GM19351 (cell line): Measurements from ENCODE around the gene PIBF1.
"Not testable (repeated sequence)": the region's sequence is repeated elsewhere in the genome, so short reads cannot be mapped to it uniquely, and the experiment has no call there.

Source experiments
- ATAC-seq: cut with Tn5 transposase; IDR thresholded peaks from one replicate; pipeline ENCODE4 v1.9.1; 2021; ENCODE audit warnings: mild to moderate bottlenecking, moderate library complexity; ENCODE audit not compliant: unreplicated experiment

PIBF1 gene, protein sequence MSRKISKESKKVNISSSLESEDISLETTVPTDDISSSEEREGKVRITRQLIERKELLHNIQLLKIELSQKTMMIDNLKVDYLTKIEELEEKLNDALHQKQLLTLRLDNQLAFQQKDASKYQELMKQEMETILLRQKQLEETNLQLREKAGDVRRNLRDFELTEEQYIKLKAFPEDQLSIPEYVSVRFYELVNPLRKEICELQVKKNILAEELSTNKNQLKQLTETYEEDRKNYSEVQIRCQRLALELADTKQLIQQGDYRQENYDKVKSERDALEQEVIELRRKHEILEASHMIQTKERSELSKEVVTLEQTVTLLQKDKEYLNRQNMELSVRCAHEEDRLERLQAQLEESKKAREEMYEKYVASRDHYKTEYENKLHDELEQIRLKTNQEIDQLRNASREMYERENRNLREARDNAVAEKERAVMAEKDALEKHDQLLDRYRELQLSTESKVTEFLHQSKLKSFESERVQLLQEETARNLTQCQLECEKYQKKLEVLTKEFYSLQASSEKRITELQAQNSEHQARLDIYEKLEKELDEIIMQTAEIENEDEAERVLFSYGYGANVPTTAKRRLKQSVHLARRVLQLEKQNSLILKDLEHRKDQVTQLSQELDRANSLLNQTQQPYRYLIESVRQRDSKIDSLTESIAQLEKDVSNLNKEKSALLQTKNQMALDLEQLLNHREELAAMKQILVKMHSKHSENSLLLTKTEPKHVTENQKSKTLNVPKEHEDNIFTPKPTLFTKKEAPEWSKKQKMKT

DNA sequence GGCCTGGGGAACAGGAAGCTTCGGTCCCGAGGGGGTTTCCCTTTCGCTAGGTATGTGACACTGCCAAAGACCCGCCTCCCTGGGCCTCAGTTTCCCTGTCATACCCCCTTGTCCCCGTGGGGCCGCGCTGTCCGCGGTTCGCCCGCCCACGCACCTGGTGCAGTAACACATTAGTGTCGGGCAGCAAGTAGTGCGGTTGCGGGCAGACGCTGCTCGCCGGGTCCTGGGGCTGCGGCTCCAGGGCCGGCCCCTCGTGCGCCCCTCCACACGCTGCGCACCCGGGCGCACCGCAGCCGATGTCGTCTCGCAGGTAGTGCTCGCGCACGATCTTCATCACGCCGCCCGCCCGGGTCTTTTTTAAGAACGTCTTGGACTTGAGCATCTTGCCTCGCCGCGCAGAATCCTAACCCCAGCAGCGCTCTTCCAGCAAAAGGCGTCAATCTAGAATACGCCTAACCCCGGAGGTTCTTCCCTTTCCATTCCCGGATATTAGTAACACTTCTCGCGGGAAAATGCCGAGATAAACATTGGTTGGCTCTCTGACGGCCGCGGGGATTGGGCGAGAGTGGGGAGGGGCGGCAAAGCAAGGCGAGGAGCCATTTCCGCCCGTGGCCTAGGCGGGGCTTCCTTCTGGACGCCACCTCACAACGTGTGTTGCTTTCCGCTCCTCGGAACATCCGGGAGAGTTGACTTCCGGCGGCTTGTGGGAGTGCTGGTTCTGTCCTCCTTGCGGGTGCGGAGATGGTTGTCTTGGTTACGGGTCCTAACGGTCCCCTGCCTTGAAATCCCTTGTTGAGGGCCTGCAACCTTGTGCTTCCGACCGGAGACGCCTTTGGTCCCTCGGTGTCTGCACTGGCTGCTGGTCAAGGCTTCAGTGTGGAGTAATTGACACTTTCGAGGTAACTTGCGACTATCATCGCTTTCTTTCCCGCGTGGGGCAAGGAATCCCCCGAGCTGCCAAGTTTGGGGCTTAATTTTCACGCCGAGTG, at the start of gene PIBF1, which contains the start of gene DIS3:
TSS of gene PIBF1 (plus strand) at position 683 of the 989 bp plus-strand sequence. CDS start 1,337 bp downstream, outside the sequence.
TSS of gene DIS3 (minus strand) at position 450 of the 989 bp plus-strand sequence. CDS start at position 382, 68 bp downstream.
- peak; percentile 93 for ATAC-seq

DNA sequence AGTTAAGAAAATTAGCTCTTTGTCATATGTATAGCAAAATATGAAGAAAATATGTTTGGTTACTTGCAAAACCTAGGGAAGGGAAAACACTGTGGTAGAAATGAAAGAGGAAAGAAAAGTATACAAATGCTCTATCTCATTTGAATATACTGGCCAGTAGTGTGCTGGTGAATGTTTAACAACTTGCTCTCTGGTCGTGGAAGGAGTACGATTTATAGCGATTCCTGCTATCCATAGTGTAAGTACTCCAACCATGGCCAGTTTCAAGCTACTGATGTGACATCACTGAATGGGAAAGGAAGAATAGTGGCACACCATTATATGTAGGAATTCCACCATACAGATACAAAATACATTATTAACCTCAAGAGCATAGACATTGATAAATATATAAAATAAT, 44.9 kb upstream of the PIBF1 start:
- ATAC-seq: no peak

DNA sequence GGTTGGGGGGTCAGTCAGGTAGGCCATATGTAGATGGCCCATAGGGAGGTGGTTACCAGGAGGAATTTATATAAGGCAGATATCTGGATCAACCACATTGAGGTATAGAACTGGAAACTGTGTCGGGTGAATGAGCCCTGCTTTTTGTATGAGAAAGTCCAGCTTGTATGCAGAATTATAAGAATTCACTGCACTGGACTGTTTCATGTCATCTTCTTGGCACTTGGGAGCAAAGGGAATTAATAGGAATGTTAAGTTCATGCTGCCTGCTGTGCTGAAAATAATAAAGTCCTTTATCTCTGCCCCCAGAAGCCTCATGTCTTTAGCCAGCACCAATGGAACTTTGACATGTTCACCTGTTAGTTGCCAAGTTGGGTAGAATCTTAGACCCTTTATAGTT, 41.9 kb upstream of the PIBF1 start:
- no peak for ATAC-seq

DNA sequence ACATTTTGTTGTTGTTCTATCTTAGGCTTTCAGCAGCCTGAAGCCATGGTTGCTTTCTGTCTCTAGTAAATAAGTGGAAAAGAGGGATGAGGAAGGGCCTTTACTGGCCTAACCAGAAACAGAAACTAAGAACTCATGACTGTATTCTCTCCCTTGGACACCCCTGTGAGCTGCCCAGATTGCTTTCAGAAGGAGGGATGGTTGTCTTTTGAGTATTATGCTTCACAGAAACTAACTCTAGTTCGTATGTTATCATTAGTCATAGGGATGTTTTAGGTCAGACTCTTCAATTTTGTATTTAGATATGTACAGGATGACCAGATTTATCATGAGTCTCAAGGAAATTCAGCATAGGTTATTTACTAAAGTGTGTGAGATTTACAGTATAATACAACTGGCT, 36.7 kb upstream of the PIBF1 start:
- no peak for ATAC-seq

DNA sequence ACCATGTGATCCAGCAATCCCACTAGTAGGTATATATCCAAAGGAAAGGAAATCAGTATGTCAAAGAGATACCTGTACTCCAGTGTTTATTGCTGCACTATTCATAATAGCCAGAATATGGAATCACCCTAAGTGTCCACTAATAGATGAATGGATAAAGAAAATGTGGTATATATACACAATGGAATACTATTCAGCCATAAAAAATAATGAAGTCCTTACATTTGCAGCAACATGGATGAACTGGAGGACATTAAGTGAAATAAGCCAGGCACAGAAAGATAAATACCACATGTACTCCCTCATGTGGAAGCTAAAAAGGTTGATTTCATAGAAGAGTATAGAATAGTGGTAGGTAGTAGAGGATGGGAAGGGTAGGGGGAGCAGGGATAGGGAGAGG, 30.7 kb upstream of the PIBF1 start:
- ATAC-seq: no peak

DNA sequence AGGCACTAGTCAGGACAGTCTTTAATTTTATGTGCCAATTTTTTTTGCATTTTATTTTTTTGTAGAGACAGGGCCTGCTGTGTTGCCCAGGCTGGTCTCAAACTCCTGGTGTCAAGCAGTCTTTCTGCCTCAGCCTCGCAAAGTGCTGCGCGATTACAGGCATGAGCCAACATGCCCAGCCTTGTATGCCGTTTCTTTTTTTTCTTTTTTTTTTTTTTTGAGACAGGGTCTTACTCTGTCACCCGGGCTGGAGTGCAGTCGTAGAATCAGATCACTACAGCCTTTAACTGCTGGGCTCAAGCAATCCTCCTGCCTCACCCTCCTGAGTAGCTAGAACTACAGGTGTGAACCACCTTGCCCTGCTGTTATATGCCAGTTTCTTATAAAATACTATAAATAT, 27.8 kb upstream of the PIBF1 start:
- ATAC-seq: no peak

DNA sequence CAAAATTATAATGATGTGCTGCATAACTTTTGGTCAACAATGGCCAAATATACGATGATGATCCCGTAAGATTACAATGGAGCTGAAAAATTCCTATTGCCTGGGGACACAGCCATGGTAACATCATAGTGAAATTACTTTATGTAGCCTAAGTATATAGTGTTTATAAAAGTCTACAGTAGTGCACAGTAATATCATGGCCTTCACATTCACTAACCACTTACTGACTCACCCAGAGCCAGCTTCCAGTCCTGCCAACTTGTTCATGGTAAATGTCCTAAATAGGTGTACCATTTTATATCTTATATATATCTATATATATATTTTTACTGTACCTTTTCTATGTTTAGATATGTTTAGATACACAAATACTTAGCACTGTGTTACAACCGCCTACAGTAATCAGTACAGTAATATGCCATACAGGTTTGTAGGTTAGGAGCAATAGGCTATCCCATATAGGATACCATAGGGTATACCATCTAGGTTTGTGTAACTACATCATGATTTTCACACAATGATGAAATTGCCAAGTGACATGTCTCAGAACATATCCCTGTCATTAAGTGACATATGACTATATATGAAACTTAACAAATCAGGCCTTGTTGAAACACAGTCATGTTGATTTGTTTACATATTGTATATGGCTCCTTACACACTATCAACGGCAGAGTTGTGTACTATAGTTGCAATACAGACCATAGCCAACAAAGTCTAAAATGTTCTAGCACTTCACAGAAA, 24.0 kb upstream of the PIBF1 start:
- no peak for ATAC-seq

DNA sequence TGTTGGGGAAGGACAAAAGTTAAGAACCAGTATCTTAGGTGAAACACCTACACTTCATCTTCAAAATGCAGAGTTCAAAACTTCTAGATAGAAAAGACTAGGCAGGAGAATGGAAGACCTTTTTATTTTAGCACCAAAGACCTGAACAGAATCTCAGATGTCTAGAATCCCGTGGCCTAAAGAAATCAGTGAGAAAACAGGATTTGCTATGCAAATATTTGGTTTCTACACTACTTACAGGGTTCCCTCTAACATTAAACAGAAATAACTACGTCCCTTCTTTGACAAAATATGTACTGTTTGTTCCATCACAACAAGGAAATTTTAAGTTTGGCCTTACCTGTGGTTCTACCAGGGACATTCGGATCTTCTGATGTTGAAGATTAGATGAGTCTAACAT, 21.7 kb upstream of the PIBF1 start:
- no peak for ATAC-seq

DNA sequence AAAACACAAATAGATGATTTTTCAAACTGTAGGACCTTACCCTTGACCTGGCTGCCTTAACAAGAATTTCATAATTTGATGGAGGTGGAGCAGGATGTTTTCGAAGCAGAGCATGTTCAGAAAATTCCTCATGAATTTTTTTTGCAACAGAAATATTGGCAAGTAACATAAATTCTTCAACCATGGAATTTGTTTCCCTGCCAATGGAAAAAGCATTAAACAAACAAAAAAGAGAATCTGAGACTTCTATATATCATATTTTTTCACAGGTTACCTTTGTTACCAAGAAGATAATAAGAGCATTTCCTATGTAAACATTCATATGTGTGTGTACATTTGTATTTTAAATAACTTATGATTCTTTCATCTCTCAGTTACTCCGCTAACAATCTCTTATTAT, 18.5 kb upstream of the PIBF1 start:
- ATAC-seq: no peak

DNA sequence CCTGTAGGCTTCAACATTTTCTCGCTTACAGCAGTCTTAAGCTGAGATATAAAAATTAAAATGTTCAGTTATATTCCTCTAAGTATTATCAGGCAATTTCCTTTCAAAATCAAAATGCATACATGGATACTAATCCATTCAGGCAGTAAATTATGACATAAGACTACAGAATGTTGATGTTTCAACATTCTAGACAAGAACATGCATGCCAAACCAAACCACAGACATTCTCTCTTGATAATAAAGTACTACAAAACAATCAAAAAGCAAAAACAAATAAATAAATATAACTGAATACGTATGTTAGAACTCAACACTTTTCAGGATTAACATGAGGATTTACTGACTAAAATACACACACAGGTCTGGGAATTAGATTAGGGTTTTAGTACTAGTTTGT, 7.9 kb upstream of the PIBF1 start:
- no peak for ATAC-seq

DNA sequence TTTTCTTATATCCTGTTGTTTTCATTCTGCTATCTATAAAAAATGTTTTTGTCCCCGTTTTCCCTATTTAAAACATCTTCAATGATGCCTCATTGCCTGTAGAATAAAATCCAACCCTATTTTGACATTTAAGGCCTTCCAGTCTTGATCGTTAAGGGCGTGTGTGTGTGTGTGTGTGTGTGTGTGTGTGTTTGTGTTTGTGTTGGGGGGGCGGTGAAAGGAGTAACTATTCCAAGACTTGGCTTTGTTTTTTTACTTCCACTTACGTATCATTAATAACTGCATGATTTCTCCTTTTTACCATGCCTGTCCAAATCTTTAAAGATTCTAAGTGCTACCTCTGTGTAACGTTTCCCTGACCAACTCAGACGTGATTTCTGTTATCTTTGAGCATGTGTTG, 784 bp downstream of the PIBF1 start:
- no peak for ATAC-seq

DNA sequence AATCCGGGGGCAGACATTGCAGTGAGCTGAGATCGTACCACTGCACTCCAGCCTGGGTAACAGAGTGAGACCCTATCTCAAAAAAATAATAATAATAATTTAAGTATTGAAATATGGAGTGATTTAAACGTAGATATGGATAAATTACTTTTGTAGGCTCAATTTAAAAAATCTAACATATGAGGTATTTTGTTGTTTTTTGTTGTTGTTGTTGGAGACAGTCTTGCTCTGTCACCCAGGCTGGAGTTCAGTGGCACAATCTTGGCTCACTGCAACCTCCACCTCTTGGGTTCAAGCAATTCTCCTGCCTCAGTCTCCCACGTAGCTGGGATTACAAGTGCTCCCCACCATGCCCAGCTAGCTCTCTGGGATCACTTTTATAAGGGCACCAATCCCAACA, 2.7 kb downstream of the PIBF1 start:
- not testable (repeated sequence) for ATAC-seq

DNA sequence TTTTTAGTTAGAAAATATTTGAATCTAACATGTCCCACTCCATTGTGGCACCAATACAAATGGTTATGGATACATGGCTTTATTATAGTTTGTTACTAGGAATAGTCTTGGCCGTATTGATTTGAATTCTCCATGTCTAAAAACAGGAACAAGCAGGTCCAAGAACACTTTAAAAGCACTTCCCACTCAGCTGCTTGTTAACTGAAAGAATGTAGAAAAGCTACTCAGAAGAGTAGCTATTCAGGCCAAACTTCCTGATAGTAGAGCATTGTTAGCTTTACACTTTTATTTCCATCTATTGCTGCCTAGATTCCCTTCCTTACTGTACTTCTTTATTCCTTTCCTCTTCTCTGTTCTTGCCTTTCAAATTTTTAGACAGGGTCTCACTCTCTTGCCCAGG, 6.9 kb downstream of the PIBF1 start:
- ATAC-seq: no peak

DNA sequence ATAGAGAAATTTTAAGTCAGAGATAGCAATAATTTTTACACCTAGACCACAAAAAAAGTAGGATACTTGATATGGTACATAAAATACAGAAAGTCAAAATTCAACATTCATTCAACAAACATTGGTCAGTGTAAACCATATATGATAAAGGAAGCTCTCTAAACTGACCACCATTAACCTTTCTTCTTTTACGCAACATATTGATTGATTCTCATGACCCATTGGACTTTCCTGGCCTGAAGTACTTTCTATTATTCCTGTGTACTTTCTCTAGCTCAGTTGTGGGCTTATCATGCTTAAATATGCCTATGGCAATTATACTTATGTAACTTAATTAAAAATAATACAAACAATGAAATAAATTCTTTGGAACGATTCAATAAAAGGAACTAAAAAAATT, 10.7 kb downstream of the PIBF1 start:
- no peak for ATAC-seq

DNA sequence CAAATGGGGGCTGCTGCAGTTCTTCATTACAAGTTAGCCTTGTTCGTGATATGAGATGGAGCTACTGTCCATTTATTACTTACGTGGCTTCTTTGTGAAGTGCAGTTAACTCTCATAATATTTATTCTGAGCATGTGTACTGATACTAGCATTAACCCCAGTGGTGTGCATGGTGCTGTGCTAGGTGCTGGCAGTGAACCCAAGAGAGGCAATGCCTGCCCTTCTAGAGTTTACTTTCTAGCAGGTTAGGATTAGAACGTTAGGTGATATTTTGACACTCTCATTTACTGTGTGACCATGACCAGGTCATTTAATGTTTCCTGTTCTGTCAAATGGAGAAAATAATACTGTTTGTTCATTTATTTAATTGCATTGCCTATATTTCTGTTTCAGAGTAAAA, 16.9 kb downstream of the PIBF1 start:
- ATAC-seq: no peak

DNA sequence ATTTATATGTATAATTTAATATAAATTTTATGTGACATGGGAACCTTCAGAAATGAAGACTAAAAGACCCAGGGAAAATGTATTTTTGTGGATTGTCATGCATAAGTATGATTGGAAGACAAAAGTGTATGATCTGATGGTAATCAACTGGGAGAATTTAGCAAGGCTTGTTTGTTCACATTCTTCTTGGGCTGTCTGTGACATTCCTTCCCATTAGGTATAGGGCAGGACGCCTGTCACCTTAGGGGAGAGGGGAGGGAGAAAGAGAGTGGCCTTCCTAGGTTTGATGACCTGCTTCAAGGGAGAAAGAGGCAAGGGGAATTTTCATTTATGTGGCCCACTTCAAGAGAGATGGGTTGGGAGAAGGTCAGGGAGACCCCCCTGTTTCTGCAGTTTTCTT, 22.4 kb downstream of the PIBF1 start:
- ATAC-seq: no peak

DNA sequence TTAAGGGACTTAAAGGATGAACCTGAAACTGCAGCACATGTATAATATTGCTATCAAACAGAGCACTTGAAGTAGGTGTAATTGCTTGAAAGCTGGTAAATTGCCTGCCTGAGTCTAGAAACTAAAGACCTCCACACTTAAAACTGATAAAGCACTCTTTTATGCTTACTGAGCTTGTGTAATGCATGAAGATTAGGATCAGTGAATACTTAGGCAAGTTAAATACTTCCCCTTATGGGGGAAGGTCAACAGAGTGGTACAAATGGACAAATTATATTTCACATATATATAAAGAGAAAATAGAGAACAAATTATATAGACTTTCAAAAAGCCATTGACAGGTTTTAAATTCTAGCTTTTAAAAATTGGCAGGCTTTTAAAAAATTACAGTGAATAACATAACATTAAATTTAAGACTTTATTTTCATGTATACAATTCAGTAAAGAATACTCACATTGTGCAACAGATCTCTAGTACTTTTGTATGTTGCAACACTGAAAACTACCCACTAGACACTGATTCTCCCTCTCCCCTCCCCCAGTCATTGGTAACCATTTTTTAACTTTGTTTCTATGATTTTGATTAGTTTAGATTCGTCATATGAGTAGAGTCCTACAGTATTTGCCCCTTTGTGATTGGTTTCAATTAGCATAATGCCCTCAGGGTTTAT, 23.9 kb downstream of the PIBF1 start:
- ATAC-seq: no peak

DNA sequence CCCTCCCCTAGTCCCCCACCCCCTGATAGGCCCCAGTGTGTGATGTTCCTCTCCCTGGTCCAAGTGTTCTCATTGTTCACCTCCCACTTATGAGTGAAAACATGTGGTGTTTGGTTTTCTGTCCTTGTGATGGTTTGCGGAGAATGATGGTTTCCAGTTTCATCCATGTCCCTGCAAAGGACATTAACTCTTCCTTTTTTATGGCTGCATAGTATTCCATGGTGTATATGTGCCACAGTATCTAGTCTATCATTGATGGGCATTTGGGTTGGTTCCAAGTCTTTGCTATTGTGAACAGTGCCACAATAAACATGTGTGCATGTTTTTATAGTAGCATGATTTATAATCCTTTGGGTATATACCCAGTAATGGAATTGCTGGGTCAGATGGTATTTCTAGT, 24.6 kb downstream of the PIBF1 start:
- ATAC-seq: not testable (repeated sequence)

DNA sequence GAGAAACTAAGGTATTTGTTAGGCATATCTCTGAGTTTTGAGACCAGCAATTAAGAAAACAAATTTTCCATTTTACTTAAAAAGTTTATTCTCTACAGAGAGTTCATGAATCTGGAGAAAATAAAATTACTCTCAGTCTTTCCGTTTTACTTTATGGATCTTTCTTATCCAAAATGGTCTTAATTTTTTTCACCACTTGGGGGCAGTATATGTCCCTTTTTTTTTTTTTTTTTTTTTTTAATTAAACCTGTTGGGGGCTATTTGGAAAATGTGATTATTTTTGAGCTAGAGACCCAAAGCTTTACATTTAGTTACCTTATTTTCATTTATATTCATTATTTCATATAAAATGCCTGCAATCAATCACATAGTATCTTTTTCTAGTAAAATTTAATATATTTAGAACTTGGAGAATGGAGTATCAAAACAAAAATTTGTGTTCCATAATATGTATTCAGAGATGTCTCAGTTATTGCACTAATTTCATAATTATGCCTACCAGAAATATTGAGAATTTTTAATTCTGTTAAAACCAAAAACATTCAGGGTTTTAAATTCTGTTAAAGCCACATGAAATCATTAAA, 27.1 kb downstream of the PIBF1 start:
- no peak for ATAC-seq
